Aorta (tissue), 5 donors: ENCODE data around the gene PDAP1. TPM values are rescaled to one million over a fixed set of nuclear protein-coding genes. Genes with fewer than 3 reads are reported as not detected.
"Not testable (repeated sequence)": the region's sequence is repeated elsewhere in the genome, so short reads cannot be mapped to it uniquely, and the experiment has no call there.

ENCODE experiments used
- ATAC-seq: fragments of 200-7000 bp; cut with Tn5 transposase; one replicate; pipeline ENCODE4 v1.9.1; 2022; ENCODE audit warnings: moderate library complexity; ENCODE audit not compliant: low FRiP score
- DNase-seq, 2 donors: peaks; one replicate each; pipeline ENCODE4 v3.0.0-alpha.2; 2020
- H3K27ac ChIP-seq, 2 donors: one replicate each; pipeline ENCODE4 v1.5.1; 2013; ENCODE audit warnings: low read length in 2 of 2, mild to moderate bottlenecking in 2 of 2, moderate library complexity in 2 of 2, control low read depth in 1 of 2, inconsistent platforms in 1 of 2, low read depth in 1 of 2
- H3K27me3 ChIP-seq, 2 donors: one replicate each; pipeline ENCODE4 v1.6.1; 2013; ENCODE audit warnings: control low read depth in 1 of 2, low read length in 1 of 2, mild to moderate bottlenecking in 1 of 2, moderate library complexity in 1 of 2; ENCODE audit not compliant: insufficient read depth in 2 of 2, control insufficient read depth in 1 of 2
- H3K36me3 ChIP-seq, 2 donors: one replicate each; pipeline ENCODE4 v1.6.1; 2013; ENCODE audit warnings: control low read depth in 1 of 2, low read length in 1 of 2, mild to moderate bottlenecking in 1 of 2; ENCODE audit not compliant: insufficient read depth in 2 of 2, control insufficient read depth in 1 of 2
- H3K4me1 ChIP-seq, 2 donors: one replicate each; pipeline ENCODE4 v1.6.1; 2013; ENCODE audit warnings: low read length in 2 of 2, control low read depth in 1 of 2, mild to moderate bottlenecking in 1 of 2, moderate library complexity in 1 of 2; ENCODE audit not compliant: insufficient read depth in 2 of 2, control insufficient read depth in 1 of 2
- H3K4me3 ChIP-seq, 2 donors: one replicate each; pipeline ENCODE4 v1.5.1; 2013; ENCODE audit warnings: low read length in 2 of 2, control low read depth in 1 of 2, mild to moderate bottlenecking in 1 of 2
- H3K9me3 ChIP-seq: one replicate; pipeline ENCODE4 v1.6.1; 2013; ENCODE audit warnings: mild to moderate bottlenecking, low read length; ENCODE audit not compliant: control insufficient read depth
- WGBS, 2 donors: extraction: QIAGEN DNeasy Blood & Tissue Kit; methylation state at CpG; one replicate each; pipeline ENCODE4 v1.1.7; 2013; 5-methylcytosine and 5-hydroxymethylcytosine counted together
- intact Hi-C, 2 donors: fragments of 100-400 bp; cut with DNase I; formaldehyde crosslinking; loops; one replicate each; pipeline versions ENCODE4 v1.14.2 to v1.15.0; 2022
- polyA plus RNA-seq, 2 donors: library from polyadenylated mRNA; stranded (reverse); fragments of 200-250 nt; gene quantifications; one replicate each; pipeline ENCODE4 v1.2.3, GENCODE V29; 2013
- total RNA-seq, 2 donors: library from RNA; stranded (reverse); fragmentation: NEBNext Ultra II Directional; extraction: Animal tissue kit (Norgen Biotek cat#: 25700); gene quantifications; one replicate each; pipeline ENCODE4 v1.2.1, GENCODE V29; 2021
- donor health status: healthy with polysubstance abuse.
- donor health status: Bipolar disorder and iron deficiency.
- donor health status: DM: no; HTN: no; CAD: no.
- donor health status: DM: no; HTN: no; CAD: no.
- donor health status: DM: yes; HTN: yes; CAD: no.

PDAP1 gene
- total and polyA plus RNA-seq, 4 donors: 74.8 to 223 (median 134) TPM

DNA sequence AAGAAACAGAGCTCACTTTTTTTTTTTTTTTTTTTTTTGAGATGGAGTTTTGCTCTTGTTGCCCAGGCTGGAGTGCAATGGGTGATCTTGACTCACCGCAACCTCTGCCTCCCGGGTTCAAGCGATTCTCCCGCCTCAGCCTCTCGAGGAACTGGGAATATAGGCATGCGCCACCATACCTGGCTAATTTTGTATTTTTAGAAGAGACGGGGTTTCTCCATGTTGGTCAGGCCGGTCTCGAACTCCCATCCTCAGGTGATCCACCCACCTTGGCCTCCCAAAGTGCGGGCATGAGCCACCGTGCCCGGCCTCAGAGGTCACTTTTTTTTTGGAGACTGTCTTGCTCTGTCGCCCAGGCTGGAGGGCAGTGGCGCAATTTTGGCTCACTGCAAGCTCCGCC lies 49.9 kb downstream of the PDAP1 start:
- H3K9me3 ChIP-seq, H3K4me1 ChIP-seq, intact Hi-C loops, H3K27me3 ChIP-seq, H3K36me3 ChIP-seq, H3K4me3 ChIP-seq, ATAC-seq, H3K27ac ChIP-seq, DNase-seq: not testable (repeated sequence)
- 94 to 95% methylated on average over 15 of the region's 15 CpGs for WGBS, 2 donors

DNA sequence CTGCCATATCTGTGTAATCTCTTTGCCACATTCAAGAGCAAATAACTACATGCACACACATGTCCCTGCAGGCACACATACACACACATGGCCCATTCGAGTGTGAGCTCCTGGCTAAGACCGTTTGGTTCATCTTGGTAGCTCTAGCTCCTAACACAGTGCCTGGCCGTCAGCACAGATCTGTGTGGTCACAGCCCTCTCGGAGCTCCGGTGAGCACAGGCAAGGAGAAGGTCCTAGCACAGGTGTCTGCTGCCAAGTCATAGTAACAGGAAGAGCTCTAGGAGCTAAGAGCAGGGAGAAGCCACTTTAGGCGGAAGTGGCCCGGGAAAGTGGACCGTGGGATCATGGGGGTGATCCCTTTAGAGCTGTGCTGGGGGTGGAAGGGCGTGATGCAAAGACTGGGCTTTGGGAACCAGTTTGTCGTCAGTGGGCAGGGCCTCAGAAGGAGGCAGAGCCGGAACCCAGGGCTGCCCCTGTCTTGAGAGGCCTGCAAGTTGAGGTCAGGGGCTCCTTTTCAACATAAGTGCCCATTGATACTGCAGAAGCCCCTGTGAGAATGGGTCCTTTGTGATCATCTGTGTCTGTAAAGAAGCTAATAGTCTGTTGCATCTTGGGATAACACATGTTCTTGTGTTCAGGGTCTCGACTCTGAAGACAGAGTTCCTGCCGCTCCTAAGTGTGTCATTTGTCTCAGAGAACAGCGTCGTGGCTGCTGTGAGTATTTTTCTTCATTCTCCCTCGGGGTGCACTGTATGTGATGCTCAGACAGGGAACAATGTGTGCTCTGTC lies 50.5 kb downstream of the PDAP1 start:
- no peaks in the 10 kb centered on the region for H3K4me1 ChIP-seq
- H3K9me3 ChIP-seq: no peaks in the 10 kb centered on the region
- H3K27ac ChIP-seq: no peak overlapping the region
- intact Hi-C loops: no loop called here
- 83 to 88% methylated on average over 16 of the region's 16 CpGs for WGBS, 2 donors
- no peak for ATAC-seq
- no peak for DNase-seq
- peaks cover 3 to 8% of the 10 kb centered on the region in 2 donors for H3K36me3 ChIP-seq
- H3K4me3 ChIP-seq: no peak overlapping the region
- no peaks in the 10 kb centered on the region for H3K27me3 ChIP-seq

DNA sequence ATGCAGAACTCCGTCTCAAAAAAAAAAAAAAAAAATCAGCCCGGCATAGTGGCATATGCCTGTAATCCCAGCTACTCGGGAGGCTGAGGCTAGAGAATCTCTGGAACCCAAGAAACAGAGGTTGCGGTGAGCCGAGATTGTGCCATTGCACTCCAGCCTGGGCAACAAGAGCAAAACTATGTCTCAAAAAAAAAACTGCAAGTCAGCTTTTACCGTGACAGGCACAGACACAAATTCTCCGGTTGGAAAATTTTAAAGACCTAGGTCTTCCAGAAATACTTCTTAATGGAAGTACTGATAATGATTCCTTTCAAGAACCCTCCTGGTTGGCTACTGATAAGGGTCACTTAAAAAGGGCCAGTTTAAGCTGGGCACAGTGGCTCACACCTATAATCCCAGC lies 53.3 kb downstream of the PDAP1 start:
- no peaks in the 10 kb centered on the region for H3K9me3 ChIP-seq
- intact Hi-C loops: no loop called here
- H3K36me3 ChIP-seq: peaks cover 3 to 13% of the 10 kb centered on the region in 2 donors
- H3K27ac ChIP-seq: no peak overlapping the region
- DNase-seq: no peak
- H3K4me1 ChIP-seq: no peaks in the 10 kb centered on the region
- no peaks in the 10 kb centered on the region for H3K27me3 ChIP-seq
- WGBS, 2 donors: 88 to 90% methylated on average over 7 of the region's 7 CpGs
- ATAC-seq: no peak
- no peak overlapping the region for H3K4me3 ChIP-seq

DNA sequence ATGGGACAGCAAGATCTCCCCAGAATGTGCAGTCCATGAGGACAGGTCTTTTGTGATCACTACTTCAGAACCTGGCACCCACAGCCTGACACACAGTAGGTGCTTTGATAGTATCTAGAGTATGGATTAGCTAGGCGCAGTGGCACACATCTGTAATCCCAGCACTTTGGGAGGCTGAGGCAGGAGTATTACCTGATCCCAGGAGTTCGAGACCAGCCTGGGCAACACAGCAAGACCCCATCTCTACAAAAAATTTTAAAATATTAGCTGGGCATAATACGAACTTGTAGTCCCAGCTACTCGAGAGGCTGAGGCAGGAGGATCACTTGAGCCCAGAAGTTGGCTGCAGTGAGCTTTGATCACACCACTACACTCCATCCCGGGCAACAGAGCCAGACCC lies 56.1 kb downstream of the PDAP1 start:
- intact Hi-C loops: no loop called here
- no peaks in the 10 kb centered on the region for H3K9me3 ChIP-seq
- H3K4me1 ChIP-seq: no peaks in the 10 kb centered on the region
- H3K27ac ChIP-seq: no peak overlapping the region
- peaks cover 0 to 13% of the 10 kb centered on the region in 2 donors for H3K36me3 ChIP-seq
- 94 to 98% methylated on average over 5 of the region's 5 CpGs for whole genome bisulfite sequencing, 2 donors
- no peak overlapping the region for H3K4me3 ChIP-seq
- no peaks in the 10 kb centered on the region for H3K27me3 ChIP-seq
- DNase-seq (no peak), ATAC-seq (no peak)

DNA sequence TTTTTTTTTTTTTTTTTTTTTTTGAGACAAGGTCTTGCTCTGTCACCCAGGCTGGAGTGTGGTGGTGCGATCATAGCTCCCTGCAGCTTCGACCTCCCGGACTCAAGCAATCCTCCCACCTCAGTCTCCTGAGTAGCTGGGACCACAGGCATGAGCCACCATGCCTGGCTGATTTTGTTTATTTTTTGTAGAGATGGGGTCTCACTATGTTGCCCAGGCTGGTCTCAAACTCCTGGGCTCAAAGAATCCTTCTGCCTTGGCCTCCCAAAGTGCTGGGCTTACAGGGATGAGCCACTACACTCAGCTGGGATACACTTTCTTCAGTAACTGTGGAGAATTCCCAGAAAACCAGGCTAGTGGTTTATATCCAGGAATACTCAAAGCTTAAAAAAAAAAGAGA lies 57.8 kb downstream of the PDAP1 start:
- intact Hi-C loops, H3K4me1 ChIP-seq, H3K4me3 ChIP-seq, ATAC-seq, H3K27ac ChIP-seq, H3K9me3 ChIP-seq, DNase-seq, H3K27me3 ChIP-seq: not testable (repeated sequence)
- H3K36me3 ChIP-seq: peaks cover 0 to 13% of the 10 kb centered on the region in 2 donors
- 93 to 96% methylated on average over 3 of the region's 3 CpGs for WGBS, 2 donors

Other genes with a start within 250 kb of the PDAP1 start
- not detected for gene KPNA7, start 200.5 kb downstream of the PDAP1 start, total RNA-seq
- gene KPNA7, start 200.5 kb downstream of the PDAP1 start, polyA plus RNA-seq: not detected
- gene MYH16, start 135.8 kb downstream of the PDAP1 start, total RNA-seq: under 1 TPM in 1 of 2 donors, not detected in 1; 0.29 TPM
- not detected for gene MYH16, start 135.8 kb downstream of the PDAP1 start, polyA plus RNA-seq
- 100 to 1,000 TPM in 1 of 2 donors, 10 to 100 TPM in 1; 99.9 to 106 TPM for gene ARPC1A, start 82.7 kb downstream of the PDAP1 start, total RNA-seq
- 100 to 1,000 TPM in 1 of 2 donors, 10 to 100 TPM in 1; 95.1 to 227 TPM for gene ARPC1A, start 82.7 kb downstream of the PDAP1 start, polyA plus RNA-seq
- gene ARPC1B, start 33.9 kb downstream of the PDAP1 start, total RNA-seq: 100 to 1,000 TPM; 134 to 172 TPM
- gene ARPC1B, start 33.9 kb downstream of the PDAP1 start, polyA plus RNA-seq: 100 to 1,000 TPM; 153 to 262 TPM
- gene BUD31, start 372 bp upstream of the PDAP1 start, total RNA-seq: 10 to 100 TPM; 53.5 to 57.0 TPM
- gene BUD31, start 372 bp upstream of the PDAP1 start, polyA plus RNA-seq: 100 to 1,000 TPM in 1 of 2 donors, 10 to 100 TPM in 1; 89.1 to 135 TPM
- 1 to 10 TPM; 5.4 to 6.0 TPM for gene PTCD1, start 30.2 kb upstream of the PDAP1 start, total RNA-seq
- 1 to 10 TPM in 1 of 2 donors, under 1 TPM in 1; 0.63 to 5.5 TPM for gene PTCD1, start 30.2 kb upstream of the PDAP1 start, polyA plus RNA-seq
- gene CPSF4, start 30.3 kb upstream of the PDAP1 start, total RNA-seq: 10 to 100 TPM; 30.4 to 33.6 TPM
- 10 to 100 TPM; 24.2 to 48.9 TPM for gene CPSF4, start 30.3 kb upstream of the PDAP1 start, polyA plus RNA-seq
- 100 to 1,000 TPM; 118 to 128 TPM for gene ATP5MF, start 57.6 kb upstream of the PDAP1 start, total RNA-seq
- 100 to 1,000 TPM; 457 to 973 TPM for gene ATP5MF, start 57.6 kb upstream of the PDAP1 start, polyA plus RNA-seq
- 10 to 100 TPM; 10.5 to 18.2 TPM for gene ZNF789, start 64.3 kb upstream of the PDAP1 start, total RNA-seq
- 10 to 100 TPM in 1 of 2 donors, 1 to 10 TPM in 1; 3.6 to 14.7 TPM for gene ZNF789, start 64.3 kb upstream of the PDAP1 start, polyA plus RNA-seq
- 10 to 100 TPM; 29.1 to 32.1 TPM for gene ZNF394, start 91.7 kb upstream of the PDAP1 start, total RNA-seq
- gene ZNF394, start 91.7 kb upstream of the PDAP1 start, polyA plus RNA-seq: 10 to 100 TPM; 14.9 to 32.3 TPM
- gene ZKSCAN5, start 96.1 kb upstream of the PDAP1 start, total RNA-seq: 1 to 10 TPM; 7.8 to 8.9 TPM
- 1 to 10 TPM; 2.1 to 4.1 TPM for gene ZKSCAN5, start 96.1 kb upstream of the PDAP1 start, polyA plus RNA-seq
- gene FAM200A, start 143.5 kb upstream of the PDAP1 start, total RNA-seq: 1 to 10 TPM; 3.0 to 5.9 TPM
- gene FAM200A, start 143.5 kb upstream of the PDAP1 start, polyA plus RNA-seq: 1 to 10 TPM; 2.3 to 3.2 TPM
- gene ZNF655, start 150.0 kb upstream of the PDAP1 start, total RNA-seq: 10 to 100 TPM; 78.9 to 93.1 TPM
- gene ZNF655, start 150.0 kb upstream of the PDAP1 start, polyA plus RNA-seq: 10 to 100 TPM; 47.7 to 52.3 TPM
- gene TMEM225B, start 189.7 kb upstream of the PDAP1 start, total RNA-seq: 1 to 10 TPM in 1 of 2 donors, under 1 TPM in 1; 0.52 to 1.7 TPM
- gene TMEM225B, start 189.7 kb upstream of the PDAP1 start, polyA plus RNA-seq: 1 to 10 TPM in 1 of 2 donors, under 1 TPM in 1; 0.63 to 1.3 TPM
- gene ZSCAN25, start 208.3 kb upstream of the PDAP1 start, total RNA-seq: 10 to 100 TPM; 16.2 to 22.5 TPM
- 1 to 10 TPM; 2.1 to 7.4 TPM for gene ZSCAN25, start 208.3 kb upstream of the PDAP1 start, polyA plus RNA-seq